AG04450 (cell line): ENCODE data around the gene MEN1. TPM values are rescaled to one million over a fixed set of nuclear protein-coding genes. Genes with fewer than 3 reads are reported as not detected.

Experiments used
- CTCF ChIA-PET: fragments of 300-600, 350-600 bp; formaldehyde crosslinking; extraction: SDS; loops from one replicate; lab custom pipeline; 2022; ENCODE audit warnings: antibody characterized with exemption, inconsistent platforms; lab: Charles Lee
- POLR2A ChIA-PET: fragments of 350-600 bp; formaldehyde crosslinking; extraction: SDS; loops from one replicate; lab custom pipeline; 2021; ENCODE audit warnings: antibody characterized with exemption, inconsistent platforms; lab: Yijun Ruan, JAX
- DNase-seq: peaks from one replicate; pipeline ENCODE4 v3.0.0-alpha.2; 2011; ENCODE audit warnings: low read depth, low spot score
- H3K27ac ChIP-seq: one replicate; pipeline ENCODE4 v1.5.1; 2012; ENCODE audit warnings: low read depth, low read length, control low read depth
- H3K27me3 ChIP-seq: one replicate; pipeline ENCODE4 v1.6.0; 2012; ENCODE audit warnings: low read length; ENCODE audit not compliant: control insufficient read depth, insufficient read depth
- H3K4me3 ChIP-seq: 2 replicates; pipeline ENCODE4 v1.5.1; 2011; ENCODE audit warnings: mild to moderate bottlenecking, low read depth, low read length, control low read depth
- H3K9me3 ChIP-seq: 2 replicates; pipeline ENCODE4 v1.5.1; 2012; ENCODE audit warnings: low read length; ENCODE audit not compliant: control insufficient read depth, insufficient read depth
- polyA plus RNA-seq: library from polyadenylated mRNA; depleted of rRNA; stranded (reverse); fragments of >200 nt; gene quantifications from 2 replicates; pipeline ENCODE4 v1.2.3, GENCODE V29; 2011
- TF ChIP-seq, protein P1 (sequence below): IDR thresholded peaks from 2 replicates; pipeline ENCODE4 v1.5.1; 2011; ENCODE audit warnings: low read depth, low read length, control low read depth, inconsistent platforms

MEN1 gene
- polyA plus RNA-seq, 1 experiment, result 15.0 TPM

DNA sequence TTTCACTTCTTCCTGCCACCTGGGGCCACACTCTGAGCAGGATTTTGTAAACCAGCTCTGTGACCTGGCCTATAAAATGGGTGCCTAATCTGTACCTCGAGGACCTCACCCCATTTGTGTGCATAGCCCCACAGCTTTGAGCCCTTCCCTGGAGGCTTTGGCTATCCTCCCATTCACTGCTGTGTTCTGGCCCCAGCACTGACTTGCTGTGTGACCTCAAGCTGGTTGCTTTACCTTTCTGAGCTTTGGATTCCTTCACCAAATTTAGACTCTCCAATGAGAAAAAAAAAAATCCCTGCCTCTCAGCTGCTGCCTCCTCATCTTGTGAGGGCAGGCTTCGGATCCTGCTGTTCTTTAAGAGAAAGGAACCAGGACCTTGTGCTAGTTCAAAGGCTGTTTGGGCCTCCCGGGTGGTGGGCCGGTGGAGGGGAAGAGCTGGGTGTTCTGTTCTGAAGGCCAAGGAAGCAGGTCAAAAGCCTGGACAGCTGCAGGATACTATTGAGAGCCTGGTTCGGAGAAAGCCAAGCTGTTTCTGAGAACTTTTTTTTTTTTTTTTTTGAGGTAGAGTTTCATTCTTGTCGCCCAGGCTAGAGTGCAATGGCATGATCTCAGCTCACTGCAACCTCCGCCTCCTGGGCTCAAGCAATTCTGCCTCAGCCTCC lies 49.5 kb downstream of the MEN1 start:
- Histone ChIP-seq H3K4me3 (no peak overlapping the region), H3K27ac (no peak overlapping the region), H3K9me3 (no peaks in the 10 kb centered on the region), H3K27me3 (no peaks in the 10 kb centered on the region)
- ChIA-PET POLR2A (interaction anchor here (0.6 to 2.3 kb wide), 6 partner anchors 10 to 73 kb away, joined by 3 to 11 read pairs (median 4); partner anchors contain the start of gene SF1), CTCF (interaction anchor here (0.6 to 1.3 kb wide), 2 partner anchors 16 to 72 kb away, joined by 3 read pairs; no protein-coding TSS in a partner anchor)
- TF ChIP-seq, protein P1, sequence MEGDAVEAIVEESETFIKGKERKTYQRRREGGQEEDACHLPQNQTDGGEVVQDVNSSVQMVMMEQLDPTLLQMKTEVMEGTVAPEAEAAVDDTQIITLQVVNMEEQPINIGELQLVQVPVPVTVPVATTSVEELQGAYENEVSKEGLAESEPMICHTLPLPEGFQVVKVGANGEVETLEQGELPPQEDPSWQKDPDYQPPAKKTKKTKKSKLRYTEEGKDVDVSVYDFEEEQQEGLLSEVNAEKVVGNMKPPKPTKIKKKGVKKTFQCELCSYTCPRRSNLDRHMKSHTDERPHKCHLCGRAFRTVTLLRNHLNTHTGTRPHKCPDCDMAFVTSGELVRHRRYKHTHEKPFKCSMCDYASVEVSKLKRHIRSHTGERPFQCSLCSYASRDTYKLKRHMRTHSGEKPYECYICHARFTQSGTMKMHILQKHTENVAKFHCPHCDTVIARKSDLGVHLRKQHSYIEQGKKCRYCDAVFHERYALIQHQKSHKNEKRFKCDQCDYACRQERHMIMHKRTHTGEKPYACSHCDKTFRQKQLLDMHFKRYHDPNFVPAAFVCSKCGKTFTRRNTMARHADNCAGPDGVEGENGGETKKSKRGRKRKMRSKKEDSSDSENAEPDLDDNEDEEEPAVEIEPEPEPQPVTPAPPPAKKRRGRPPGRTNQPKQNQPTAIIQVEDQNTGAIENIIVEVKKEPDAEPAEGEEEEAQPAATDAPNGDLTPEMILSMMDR, result no peak
- no peak for DNase-seq

DNA sequence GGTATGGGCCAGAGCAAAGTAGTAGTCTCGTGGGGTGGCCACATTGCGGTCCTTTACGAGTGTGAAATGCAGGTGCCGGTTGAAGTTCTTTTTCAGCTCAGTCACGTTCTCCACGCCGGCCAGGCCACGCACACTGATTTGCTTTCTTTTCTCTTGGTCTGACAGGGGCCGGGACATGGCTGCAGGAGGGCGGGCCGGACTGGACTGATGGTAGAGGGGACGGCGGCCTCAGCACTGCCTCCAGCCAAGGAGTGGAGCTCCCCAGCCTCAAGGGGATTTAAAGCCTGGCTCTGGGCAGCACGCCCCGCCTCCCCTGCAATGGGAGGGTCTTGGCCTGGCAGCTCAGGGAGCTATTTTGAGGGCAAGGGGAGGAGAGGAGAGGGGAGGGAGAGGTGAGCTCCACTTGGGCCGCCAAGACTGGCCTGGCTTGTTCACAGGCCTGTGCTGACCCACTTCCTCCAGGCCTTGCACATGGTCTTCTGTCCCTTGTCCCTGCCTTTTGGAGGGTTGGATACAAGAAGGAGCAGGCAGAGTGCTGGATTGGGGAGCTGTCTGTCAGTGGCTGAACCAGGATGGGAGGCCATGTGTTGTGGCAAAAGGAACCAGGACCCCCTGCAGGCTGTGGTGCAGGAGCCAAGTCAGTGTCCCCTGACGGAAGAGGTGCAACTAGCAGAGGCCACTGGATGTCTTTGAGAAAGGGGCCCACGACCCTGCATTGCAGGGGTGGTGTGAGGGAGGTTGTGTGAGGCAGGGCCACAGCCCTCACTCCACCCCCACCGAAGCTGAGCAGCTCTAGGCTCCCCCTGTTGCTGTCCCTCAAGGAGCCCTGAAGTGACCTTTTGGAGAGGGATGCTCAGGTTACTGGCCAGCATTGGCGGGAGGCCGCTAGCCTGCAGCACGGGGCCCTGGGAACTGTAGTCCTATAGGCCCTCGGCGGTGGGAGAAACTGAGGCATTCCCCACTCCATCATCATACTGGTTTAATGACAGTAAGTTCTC lies 50.3 kb downstream of the MEN1 start, which contains the start of gene PYGM:
TSS of gene PYGM (minus strand) at position 253 of the 998 bp plus-strand sequence. CDS start at position 177, 76 bp downstream.
- no peaks in the 10 kb centered on the region for H3K27me3 ChIP-seq
- POLR2A ChIA-PET, result interaction anchor here (0.6 to 2.3 kb wide), 4 partner anchors 11 to 66 kb away, joined by 3 to 11 read pairs (median 5); partner anchors contain the start of gene SF1
- H3K9me3 ChIP-seq, result no peaks in the 10 kb centered on the region
- TF ChIP-seq, protein P1, result no peak
- no peak for DNase-seq
- CTCF ChIA-PET, result interaction anchor here (0.6 to 1.3 kb wide), 3 partner anchors 15 to 71 kb away, joined by 3 to 4 read pairs (median 3); no protein-coding TSS in a partner anchor
- H3K4me3 ChIP-seq, result no peak within 1 kb of the TSS
- H3K27ac ChIP-seq, result peak within 1 kb of the TSS; percentile 21

DNA sequence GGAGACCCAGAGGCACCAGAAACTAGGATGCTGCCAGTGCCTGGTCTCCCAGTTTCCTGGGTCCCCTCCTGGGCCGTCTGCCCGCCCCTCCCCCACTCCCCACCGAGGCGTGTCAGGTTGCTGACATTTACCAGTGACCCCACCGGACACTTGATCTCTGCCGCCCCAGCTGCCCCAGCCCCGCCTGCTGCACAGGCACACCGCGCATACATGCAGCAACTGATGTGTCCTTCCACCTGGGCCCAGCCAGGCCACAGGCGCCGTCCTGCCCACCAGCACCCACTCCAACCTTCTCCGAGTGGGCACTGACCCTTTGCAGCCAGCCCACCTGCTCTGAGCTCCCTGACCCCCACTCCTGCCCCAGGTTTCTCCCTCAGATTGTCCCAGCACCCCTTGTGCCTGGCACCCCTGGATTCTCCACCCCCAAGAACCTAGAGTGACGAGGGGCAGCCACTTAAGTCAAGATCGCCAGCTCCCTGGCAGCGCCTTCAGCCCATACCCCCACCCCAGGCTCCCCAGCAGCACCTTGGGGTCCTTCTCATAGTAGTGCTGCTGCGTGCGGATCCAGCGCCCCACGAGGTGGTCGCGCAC lies 51.1 kb downstream of the MEN1 start:
- POLR2A ChIA-PET, result interaction anchor here (2.3 kb wide), 1 partner anchor 20 kb away, joined by 11 read pairs; the partner anchor contains the start of gene SF1
- Histone ChIP-seq H3K9me3 (no peaks in the 10 kb centered on the region; the same call in 1 of the 2 replicates), H3K27ac (no peak overlapping the region), H3K4me3 (no peak overlapping the region), H3K27me3 (no peaks in the 10 kb centered on the region)
- DNase-seq, result no peak
- TF ChIP-seq, protein P1, result no peak
- CTCF ChIA-PET, result interaction anchor here (0.6 to 1.2 kb wide), 2 partner anchors 16 to 17 kb away, joined by 3 to 4 read pairs; no protein-coding TSS in a partner anchor

DNA sequence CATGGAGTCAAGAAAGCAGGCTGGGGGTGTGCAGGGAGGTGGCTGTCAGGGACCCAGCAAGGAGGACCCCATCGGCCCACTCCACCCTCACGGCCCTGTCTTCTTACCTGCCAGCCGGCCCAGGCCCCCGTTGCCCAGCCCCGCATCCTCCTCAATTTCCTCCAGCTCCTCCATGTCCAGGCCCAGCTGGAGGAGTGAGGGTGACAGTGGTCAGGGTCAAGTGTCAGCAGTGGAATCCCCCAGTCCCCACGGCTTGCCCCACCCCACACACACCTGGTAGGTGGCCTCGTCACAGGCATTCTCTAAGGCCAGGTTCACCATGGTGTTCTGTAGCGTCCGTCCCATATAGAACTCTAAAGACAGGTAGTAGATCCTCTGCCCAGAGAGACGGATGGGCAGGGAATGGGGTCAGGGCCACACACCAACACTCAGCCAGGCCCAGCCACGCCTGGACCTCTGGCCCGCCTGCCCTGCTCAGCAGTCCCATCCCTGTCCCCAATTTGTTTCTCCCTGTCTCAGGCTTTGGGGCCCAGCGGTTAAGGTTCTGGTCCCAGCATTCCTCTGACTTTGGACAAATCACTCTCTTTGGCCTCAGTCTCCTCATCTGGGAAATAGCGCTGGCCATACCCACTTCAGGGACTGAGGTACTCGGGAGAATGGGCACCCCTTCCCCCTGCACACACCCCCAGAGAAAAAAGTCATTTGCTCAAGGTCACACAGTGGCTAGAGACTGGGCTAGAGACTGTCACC lies 51.8 kb downstream of the MEN1 start:
- TF ChIP-seq, protein P1, result no peak
- DNase-seq, result no peak
- no peaks in the 10 kb centered on the region for H3K27me3 ChIP-seq
- no peak overlapping the region for H3K27ac ChIP-seq
- no peak overlapping the region for H3K4me3 ChIP-seq
- ChIA-PET POLR2A (no interaction called here), CTCF (interaction anchor here (0.6 to 1.2 kb wide), 2 partner anchors 15 to 17 kb away, joined by 3 to 4 read pairs; no protein-coding TSS in a partner anchor)
- no peaks in the 10 kb centered on the region; the same call in 1 of the 2 replicates for H3K9me3 ChIP-seq
